HuH-7.5 (cell line): Measurements from ENCODE around the gene NFS1.
"Not testable (repeated sequence)": the region's sequence is repeated elsewhere in the genome, so short reads cannot be mapped to it uniquely, and the experiment has no call there.

ENCODE experiments used
- DNase-seq: peaks from one replicate; pipeline ENCODE4 v3.0.0; 2011; ENCODE audit warnings: low spot score

Gene NFS1

GRCh38 chr20:35729283-35729807, 30.2 kb upstream of the NFS1 start:
- DNase-seq, result no peak

DNA sequence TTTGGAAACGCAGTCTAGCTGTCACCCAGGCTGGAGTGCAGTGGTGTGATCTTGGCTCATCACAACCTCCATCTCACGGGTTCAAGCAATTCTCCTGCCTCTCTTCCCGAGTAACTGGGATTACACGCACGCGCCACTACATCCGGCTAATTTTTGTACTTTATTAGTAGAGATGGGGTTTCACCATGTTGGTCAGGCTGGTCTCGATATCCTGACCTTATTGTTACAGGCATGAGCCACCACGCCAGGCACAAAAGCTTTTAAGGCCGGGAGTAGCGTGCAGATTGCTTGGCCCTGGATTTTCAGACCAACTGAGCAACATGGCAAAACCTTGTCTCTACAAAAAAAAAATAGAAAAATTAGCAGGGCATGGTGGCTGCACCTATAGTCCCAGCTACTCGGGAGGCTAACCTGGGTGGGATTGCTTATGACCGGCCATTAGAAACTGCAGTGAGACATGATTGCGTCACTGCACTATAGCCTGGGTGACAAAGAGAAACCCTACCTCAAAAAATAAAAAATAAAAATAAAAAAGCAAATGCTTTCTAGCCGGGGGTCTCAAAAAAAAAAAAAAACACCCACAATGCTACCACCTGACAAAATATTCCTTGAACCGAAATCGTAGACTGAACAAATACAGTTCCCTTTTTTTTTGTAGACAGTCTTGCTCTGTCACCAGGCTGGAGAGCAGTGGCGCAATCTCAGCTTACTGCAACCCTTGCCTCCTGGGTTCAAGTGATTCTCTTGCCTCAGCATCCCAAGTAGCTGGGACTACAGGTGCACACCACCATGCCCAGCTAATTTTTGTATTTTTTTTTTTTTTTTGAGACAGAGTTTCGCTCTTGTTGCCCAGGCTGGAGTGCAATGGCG, 27.9 kb upstream of the NFS1 start:
- no peak for DNase-seq

GRCh38 chr20:35724321-35725230, 25.4 kb upstream of the NFS1 start:
- no peak for DNase-seq

DNA sequence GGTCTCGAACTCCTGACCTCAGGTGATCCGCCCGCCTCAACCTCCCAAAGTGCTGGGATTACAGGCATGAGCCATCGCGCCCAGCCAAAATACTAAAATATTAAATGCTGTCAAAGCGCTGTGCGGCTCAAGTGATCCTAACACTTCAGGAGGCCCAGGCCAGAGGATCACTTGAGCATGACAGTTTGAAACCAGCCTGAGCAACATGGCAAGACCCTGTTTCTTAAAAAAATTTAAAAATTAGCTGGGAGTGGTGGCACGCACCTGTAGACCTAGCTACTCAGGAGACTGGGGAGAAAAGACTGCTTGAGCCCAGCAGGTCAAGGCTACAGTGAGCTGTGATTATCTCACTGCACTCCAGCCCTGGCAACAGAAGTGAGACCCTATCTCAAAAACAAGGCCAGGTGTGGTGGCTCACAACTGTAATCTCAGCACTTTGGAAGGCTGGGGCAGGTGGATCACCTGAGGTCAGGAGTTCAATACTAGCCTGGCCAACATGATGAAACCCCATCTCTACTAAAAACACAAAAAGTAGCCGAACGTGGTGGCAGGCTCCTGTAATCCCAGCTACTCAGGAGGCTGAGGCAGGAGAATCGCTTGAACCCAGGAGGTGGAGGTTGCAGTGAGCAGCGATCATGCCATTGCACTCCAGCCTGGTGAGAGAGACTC, 24.6 kb upstream of the NFS1 start:
- DNase-seq, result not testable (repeated sequence)

- not testable (repeated sequence) for DNase-seq
These were observed 24.1 kb upstream of the NFS1 start for GRCh38 chr20:35723275-35723639.

GRCh38 chr20:35721621-35722020, 22.5 kb upstream of the NFS1 start:
- DNase-seq, result no peak

- no peak for DNase-seq
These were observed 22.1 kb upstream of the NFS1 start for GRCh38 chr20:35721219-35721618.

DNA sequence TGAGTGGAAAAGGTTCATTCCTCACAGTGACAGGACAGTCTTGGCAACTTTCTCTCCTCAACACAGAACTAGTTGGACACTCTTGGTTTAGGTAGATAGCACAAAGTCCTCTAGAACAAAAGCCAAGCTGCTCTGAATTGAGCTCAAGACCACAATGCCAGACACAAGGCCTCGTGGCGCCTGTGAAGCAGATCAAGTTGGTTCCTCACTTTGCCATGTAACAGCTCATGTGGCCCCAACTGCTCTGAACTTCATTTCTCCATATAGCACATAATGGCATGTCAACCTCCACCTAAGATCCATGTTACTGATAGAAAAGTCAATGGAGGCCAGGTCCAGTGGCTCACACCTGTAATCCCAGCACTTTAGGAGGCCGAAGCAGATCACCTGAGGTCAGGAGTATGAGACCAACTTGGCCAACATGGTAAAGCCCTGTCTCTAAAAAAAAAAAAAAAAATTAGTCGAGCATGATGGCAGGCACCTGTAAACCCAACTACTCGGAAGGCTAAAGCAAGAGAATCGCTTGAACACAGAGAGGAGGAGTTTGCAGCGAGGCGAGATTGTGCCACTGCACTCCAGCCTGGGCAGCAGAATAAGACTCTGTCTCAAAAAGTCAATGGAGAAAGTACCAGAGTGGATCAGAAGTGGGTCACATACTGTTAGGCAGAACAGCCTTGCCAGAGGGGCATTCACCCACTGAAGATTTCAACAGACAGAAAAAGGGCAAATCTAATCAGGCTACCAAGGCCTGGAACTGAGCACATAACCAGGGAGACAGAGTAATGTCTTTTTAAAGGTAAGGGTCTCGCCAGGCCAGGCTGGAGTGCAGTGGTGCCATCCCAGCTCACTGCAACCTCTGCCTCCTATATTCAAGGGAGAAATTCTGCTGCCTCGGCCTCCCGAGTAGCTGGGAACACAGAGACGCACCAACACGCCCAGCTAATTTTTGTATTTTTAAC, 21.3 kb upstream of the NFS1 start:
- no peak for DNase-seq

DNA sequence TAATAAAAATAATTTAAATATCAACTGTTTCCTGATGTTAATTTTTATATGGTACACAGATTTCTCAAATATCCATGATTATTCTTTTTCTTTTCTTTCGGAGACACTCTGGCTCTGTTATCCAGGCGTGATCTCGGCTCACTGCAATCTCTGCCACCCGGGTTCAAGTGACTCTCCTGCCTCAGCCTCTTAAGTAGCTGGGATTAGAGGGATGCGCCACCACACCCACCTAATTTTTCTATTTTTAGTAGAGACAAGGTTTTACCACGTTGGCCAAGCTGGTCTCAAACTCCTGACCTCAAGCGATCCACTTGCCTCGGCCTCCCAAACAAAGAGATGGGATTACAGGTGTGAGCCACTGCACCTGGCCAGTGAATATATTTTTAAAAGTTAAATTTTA, 20.6 kb upstream of the NFS1 start:
- no peak for DNase-seq

DNA sequence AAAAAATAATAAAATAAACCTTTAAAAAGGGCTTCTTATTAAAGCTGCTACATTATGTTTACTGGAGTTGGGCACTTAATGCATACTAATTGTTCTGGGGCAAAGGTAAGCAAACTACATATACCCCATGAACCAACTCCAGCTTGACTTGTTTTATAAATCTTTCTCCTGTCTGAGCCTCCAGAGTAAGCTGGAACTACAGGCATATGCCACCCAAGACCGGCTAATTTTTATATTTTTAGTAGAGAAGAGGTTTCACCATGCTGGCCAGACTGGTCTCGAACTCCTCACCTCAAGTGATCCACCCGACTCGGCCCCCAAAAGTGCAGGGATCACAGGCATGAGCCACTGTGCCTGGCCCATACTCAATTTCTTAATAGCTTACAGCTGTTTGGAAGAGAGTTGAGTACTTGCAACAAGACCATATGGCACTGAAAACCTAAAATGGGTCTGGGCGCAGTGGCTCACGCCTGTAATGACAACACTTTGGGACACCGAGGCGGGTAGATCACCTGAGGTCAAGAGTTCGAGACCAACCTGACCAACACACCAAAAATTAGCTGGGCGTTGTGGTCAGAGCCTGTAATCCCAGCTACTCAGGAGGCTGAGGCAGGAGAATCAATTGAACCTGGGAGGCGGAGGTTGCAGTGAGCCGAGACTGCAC, 20.0 kb upstream of the NFS1 start:
- DNase-seq, result no peak

GRCh38 chr20:35718321-35718720, 19.2 kb upstream of the NFS1 start:
- DNase-seq, result not testable (repeated sequence)

GRCh38 chr20:35716330-35716729, 17.2 kb upstream of the NFS1 start:
- no peak for DNase-seq

GRCh38 chr20:35715652-35716051, 16.5 kb upstream of the NFS1 start:
- DNase-seq, result no peak

DNA sequence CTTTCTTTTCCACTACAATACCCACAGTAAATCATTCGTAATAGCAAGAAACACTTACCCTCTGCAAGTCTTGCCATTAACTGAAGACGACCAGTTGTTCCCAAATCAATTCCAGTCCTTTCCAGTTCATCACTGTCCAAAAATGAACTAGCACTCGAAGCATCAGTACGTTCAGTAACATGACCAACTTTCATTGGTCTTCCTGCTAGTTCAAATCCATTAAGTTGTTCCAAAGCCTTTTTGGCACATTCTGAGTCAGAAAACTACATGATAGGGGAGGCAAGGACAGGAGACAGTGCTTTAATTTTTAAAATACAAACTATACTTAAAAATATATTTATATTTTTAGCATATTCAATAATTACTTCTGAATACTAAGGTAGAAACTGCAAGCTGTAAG, 15.0 kb upstream of the NFS1 start:
- no peak for DNase-seq

- not testable (repeated sequence) for DNase-seq
These were observed 14.0 kb upstream of the NFS1 start for GRCh38 chr20:35713120-35713519.

DNA sequence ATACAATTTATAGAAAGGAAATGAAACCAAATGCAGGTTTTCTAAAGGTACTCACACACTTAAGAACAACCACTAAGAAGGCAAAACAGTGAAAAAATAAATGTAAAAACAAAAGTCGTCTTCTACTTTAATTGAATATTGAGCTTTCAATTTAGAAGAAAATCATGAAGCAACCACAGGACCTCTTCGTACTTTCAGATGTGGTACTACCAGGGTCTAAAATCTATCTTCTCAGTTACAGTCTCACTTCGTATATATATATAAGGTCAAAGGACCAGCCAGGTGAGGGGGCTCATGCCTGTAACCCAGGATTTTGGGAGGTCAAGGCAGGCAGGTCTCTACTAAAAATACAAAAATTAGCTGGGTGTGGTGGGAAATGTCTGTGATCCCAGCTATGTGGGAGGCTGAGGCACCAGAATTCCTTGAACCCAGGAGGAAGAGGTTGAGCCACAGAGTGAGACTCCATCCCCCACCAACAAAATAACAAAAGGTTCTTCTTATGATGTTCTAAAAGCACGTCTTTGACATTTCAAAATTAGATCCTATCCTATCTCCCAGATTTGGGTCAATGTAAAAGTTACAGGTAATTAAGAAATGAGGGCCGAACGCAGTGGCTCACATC, 12.5 kb upstream of the NFS1 start:
- no peak for DNase-seq

DNA sequence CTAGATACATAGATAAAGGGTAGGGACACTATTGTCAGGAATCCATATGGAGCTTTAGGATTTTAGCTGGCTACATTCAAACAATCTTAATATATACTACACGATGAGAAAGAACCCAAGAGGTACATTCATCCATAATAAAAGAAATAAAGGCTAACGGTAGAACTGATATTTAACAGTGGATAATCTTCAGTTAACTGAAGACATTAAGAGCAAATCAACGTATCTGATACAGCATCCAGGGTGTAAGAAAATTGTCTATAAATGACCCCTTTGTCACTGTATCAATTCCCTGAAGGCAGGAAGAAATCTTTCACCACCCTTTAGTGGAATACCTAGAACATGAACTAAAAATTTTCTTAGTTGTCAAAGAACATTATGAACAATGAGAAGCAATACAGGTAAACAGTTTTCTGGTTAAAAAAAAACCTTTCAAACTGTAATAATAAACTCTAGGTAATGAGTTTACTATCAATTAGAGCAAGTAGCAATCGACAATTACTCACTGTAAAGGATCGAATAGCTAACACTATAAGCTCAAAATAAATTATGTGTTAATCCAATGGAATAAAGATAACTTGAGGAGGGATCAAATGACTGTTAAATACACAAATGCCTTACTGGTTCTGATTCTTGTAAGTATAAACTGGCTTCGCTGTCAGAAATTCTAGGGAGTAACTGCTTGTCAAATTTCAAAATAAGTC, 11.9 kb upstream of the NFS1 start:
- DNase-seq, result no peak

- DNase-seq, result no peak
These were observed 10.9 kb upstream of the NFS1 start for GRCh38 chr20:35710039-35710438.

- no peak for DNase-seq
These were observed 10.1 kb upstream of the NFS1 start for GRCh38 chr20:35709259-35709658.
